Activated CD8-positive, alpha-beta memory T cell treated with anti-CD3 and anti-CD28 coated beads, Interleukin-2, amount 50 U/mL, for 4 hours (primary cell): ENCODE measurements around the gene PRKCZ.
"Not testable (repeated sequence)": the region's sequence is repeated elsewhere in the genome, so short reads cannot be mapped to it uniquely, and the experiment has no call there.

Source experiments
- DNase-seq: peaks from one replicate; pipeline ENCODE4 v3.0.0-alpha.2; 2020

PRKCZ gene

GRCh38 chr1:2090216-2090890, 40.1 kb downstream of the PRKCZ start:
- DNase-seq = no peak

DNA sequence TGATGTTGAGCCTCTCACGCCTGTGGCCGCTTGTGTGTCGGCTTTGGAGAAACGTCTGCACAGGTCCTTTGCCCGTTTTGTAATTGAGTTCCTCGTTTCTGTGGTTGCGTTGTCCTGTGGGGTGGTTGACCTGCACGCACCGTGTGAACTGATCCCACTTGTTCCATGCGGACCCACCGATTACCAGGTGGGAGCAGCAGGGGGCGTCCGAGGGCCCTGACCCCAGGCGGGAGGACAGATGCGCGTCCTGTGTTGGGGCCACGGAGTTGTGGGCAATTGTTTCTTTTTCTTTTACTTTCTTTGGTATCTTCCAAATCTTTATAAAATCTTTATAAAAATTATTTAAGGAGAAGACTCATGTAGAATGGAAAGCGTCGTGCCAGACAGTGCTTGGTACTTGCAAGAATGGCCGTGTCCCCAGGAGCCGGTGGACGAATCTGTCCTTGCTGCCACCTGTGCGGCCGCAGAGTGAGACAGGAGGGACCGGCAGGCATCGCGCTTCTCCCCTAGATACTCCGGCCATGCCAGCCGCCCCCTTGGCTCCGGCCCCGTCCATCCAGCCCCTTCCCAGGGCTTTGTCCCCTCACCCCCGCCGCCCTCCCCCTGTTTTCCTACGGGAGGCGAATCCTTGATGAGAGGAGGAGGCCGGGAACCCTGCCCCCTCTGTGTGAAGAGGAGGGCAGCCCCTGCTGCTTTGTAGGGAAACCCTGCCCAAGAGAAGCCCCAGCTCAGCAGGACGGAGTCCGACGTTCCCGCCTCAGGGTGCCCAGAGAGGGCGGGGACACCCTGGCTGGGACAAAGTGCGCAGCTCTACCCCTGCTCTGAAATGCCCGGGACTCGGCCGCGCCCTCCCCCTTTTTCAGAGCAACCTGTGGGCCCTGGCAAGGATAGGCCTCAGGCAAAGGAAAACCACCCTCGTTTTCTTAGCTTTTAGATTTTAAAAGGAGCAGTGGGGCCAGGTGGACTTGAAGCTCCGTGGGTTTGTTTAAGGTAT, 41.7 kb downstream of the PRKCZ start:
- peak; percentile 61 for DNase-seq

DNA sequence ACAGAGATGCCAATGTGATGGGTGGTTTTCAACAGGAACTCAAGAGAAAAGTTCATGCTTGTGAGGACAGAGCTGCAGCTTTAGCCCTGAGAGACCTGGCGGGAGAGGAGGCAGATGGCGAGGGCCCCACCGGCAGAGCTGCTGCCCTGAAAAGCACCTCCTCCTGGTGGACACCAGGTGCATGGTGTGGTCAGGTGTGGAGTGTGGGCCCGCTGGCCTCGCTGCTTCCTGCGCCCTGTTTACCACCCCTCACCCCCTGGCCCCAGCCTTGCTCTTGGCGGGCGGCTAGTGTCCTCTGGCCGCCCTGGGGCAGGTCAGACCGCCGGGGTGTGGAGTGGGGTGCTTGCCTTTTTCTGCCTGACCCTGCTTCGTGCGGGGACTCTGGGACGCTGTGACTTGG, 42.8 kb downstream of the PRKCZ start:
- DNase-seq = no peak

GRCh38 chr1:2093636-2094035, 43.4 kb downstream of the PRKCZ start:
- DNase-seq = no peak

DNA sequence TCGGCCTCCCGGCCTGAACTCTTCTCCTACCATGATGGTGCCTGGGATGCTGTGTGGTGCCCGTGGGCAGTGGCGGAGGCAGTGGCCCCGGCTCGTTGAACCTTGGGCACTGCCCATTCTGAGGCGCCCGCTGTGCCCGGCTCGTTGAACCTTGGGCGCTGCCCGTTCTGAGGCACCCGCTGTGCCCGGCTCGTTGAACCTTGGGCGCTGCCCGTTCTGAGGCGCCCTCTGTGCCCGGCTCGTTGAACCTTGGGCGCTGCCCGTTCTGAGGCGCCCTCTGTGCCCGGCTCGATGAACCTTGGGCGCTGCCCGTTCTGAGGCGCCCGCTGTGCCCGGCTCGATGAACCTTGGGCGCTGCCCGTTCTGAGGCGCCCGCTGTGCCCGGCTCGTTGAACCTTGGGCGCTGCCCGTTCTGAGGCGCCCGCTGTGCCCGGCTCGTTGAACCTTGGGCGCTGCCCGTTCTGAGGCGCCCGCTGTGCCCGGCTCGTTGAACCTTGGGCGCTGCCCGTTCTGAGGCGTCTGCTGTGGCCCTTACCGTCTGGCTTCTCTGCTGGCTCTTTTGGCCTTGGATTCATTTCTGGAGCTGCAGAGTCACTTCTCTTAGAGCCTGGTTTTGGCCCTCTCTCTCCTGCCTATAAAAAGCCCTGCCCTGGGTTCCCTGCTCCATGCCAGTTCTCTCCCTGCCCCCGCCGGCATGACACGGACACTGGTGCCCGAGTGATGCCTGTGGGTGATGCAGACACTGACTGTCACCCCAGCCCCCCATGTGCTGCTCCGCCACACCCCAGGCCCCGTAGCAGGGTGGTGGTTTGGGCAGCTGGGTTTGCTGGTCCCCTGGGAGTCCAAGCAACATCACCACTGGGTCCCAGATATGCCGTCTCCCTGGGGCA, 44.3 kb downstream of the PRKCZ start:
- DNase-seq = not testable (repeated sequence)

- no peak for DNase-seq
These were observed 45.2 kb downstream of the PRKCZ start for GRCh38 chr1:2095394-2095793.

- DNase-seq = no peak
These were observed 45.9 kb downstream of the PRKCZ start for GRCh38 chr1:2095981-2096736.

DNA sequence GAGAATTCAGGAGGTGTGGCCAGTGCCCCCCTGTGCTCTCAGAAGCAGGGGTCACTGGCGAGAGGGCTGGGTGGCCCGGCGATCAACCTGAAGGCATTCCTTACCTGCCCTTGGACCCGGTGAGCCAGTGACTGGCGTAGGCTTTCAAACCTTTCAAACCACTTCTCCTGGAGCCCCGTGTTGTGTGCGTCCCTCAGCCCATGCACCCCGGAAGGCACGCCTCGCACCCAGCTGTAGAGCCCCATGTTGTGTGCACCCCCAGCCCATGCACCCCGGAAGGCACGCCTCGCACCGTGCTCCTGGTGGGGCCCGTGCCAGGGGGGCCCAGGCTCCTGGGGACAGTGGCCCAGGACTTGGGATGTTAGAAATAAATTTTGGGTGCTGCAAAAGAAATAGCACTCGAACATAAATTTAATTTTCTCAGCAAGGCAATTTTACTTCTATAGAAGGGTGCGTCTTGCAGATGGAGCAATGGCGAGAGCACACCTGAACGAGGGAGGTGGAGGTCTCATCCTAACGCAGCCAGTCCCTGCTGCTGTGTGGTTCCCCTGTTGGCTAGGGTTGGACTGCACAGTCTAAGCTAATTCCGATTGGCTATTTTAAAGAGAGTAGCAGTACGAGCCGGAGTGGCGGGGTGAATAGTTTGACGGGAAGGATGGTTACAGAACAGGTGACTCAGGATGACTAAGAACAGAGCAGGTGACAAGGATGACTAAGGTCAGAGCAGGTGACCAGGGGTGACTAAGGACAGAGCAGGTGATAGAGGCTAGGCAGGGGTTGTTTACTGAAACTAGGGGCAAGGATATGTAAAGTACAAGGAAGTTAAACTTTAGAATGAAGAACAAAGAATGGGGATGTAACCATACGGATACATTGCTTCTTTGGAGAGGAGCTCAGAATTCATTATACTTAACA, 47.4 kb downstream of the PRKCZ start:
- no peak for DNase-seq

GRCh38 chr1:2098301-2098698, 48.1 kb downstream of the PRKCZ start:
- DNase-seq = no peak

- DNase-seq = no peak
These were observed 48.9 kb downstream of the PRKCZ start for GRCh38 chr1:2098839-2099785.

- no peak for DNase-seq
These were observed 49.9 kb downstream of the PRKCZ start for GRCh38 chr1:2099886-2100779.

DNA sequence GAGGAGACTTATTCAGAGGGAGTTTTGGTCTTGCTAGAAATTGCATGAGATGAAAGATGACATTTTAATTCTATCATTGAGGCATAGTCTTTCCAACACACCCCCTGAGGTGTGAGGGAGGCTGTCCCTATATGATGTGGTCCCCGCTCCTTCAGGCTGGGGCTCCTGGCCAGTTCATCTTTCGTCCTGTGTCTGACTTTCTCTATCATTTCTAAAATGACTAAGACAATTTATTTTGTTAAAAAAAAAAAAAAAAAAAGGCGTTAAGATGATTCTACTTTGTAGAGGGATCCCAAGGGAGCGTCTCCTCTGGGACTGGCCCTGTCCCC, 50.5 kb downstream of the PRKCZ start:
- no peak for DNase-seq

GRCh38 chr1:2101531-2101930, 51.3 kb downstream of the PRKCZ start:
- no peak for DNase-seq

GRCh38 chr1:2101946-2102345, 51.7 kb downstream of the PRKCZ start:
- DNase-seq = no peak

DNA sequence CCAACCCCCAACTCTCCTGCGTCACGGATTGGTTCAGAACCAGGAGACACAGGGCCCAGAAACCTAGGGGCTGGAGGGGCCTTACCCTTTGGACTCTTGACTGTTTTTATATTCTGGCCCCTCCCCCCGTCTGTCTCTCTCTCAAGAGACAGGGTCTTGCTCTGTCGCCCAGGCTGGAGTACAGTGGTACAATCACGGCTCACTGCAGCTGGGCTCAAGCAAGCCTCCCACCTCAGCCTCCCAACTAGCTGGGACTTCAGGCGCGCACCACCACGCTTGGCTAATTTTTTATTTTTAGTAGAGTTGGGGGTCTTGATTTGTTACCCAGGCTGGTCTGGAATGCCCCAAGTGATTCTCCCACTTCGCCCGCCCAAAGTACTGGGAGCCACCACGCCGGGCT, 52.5 kb downstream of the PRKCZ start:
- DNase-seq = no peak

DNA sequence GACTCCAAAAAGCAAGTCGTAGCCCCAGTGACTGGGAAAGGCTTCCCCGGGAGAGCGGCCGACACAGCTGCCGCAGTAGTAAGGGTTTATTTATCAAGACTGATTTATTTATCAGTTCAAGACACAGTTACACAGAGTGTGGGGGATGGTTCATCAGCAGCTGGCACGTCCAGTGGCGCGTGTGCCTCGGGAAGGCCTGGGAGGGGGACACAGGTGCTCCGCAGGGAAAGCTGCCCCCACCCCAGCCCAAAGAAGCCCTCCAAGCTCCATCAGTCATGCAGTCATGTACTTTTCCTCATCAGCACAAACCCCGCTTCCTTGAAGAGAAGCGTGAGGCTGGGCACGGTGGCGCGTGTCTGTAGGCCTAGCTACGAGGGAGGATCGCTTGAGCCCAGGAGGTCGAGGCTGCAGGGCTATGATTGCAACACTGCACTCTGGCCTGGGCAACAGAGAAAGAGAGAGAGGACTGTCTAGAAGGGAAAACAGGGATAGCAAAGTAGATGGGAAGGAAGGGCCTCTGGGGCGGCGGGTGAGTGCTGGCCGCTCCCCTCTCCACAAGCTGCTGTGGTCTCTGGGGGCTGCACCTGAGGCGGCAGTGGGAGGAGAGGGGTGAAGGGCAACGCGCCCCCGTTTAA, 53.2 kb downstream of the PRKCZ start:
- DNase-seq = no peak

GRCh38 chr1:2103901-2104590, 53.8 kb downstream of the PRKCZ start:
- DNase-seq = no peak
